ENCODE results near the gene LRIT2. TPM values are rescaled to one million over a fixed set of nuclear protein-coding genes. Genes with fewer than 3 reads are reported as not detected.

The LRIT2 gene
- total RNA-seq, 1 experiment from 2014 or later, result not detected

- Mint-ChIP-seq H3K4me1 (ENCODE audit: insufficient read depth, unreplicated experiment) (peaks cover 4% of the 10 kb centered on the region), H3K4me3 (ENCODE audit: unreplicated experiment) (no peak overlapping the region), H3K27ac (ENCODE audit: low read depth, unreplicated experiment) (no peak overlapping the region), H3K9me3 (ENCODE audit: unreplicated experiment) (no peaks in the 10 kb centered on the region), H3K27me3 (ENCODE audit: insufficient read depth, unreplicated experiment) (peaks cover 13% of the 10 kb centered on the region), H3K36me3 (ENCODE audit: insufficient read depth, unreplicated experiment) (no peaks in the 10 kb centered on the region)
- TF ChIP-seq CTCF (IDR thresholded peaks at IDR 0.05; ENCODE audit: unreplicated experiment), result no peak
- POLR2A ChIA-PET, result no interaction called here
- BruUV-seq (replicated peaks), result no TSS peak
- CTCF ChIA-PET, result interaction anchor here (0.7 kb wide), 1 partner anchor 370 kb away, joined by 3 read pairs; no protein-coding TSS in a partner anchor
- intact Hi-C loops (cut with micrococcal nuclease), result no loop called here
- no peak for DNase-seq (ENCODE audit: unreplicated experiment)
These were observed 9.8 kb upstream of the LRIT2 start for GRCh38 chr10:84235096-84235495.

- H3K27me3 Mint-ChIP-seq (ENCODE audit: insufficient read depth, unreplicated experiment), result peaks cover 7% of the 10 kb centered on the region
These were observed 9.1 kb upstream of the LRIT2 start for GRCh38 chr10:84234479-84234878.

GRCh38 chr10:84233940-84234339 is 8.6 kb upstream of the LRIT2 start:
- Mint-ChIP-seq H3K36me3 (ENCODE audit: insufficient read depth, unreplicated experiment) (no peaks in the 10 kb centered on the region), H3K9me3 (ENCODE audit: unreplicated experiment) (no peaks in the 10 kb centered on the region), H3K27me3 (ENCODE audit: insufficient read depth, unreplicated experiment) (peaks cover 4% of the 10 kb centered on the region), H3K4me1 (ENCODE audit: insufficient read depth, unreplicated experiment) (peaks cover 4% of the 10 kb centered on the region), H3K4me3 (ENCODE audit: unreplicated experiment) (no peak overlapping the region), H3K27ac (ENCODE audit: low read depth, unreplicated experiment) (no peak overlapping the region)
- no peak for DNase-seq (ENCODE audit: unreplicated experiment)
- ChIA-PET CTCF (interaction anchor here (1.3 kb wide), 2 partner anchors 8 to 23 kb away, joined by 3 to 7 read pairs; no protein-coding TSS in a partner anchor), POLR2A (no interaction called here)
- intact Hi-C loops (cut with micrococcal nuclease), result no loop called here
- no peak for TF ChIP-seq CTCF (IDR thresholded peaks at IDR 0.05; ENCODE audit: unreplicated experiment)
- BruUV-seq (replicated peaks), result no TSS peak

More at GRCh38 chr10:84234479-84234878, 9.1 kb upstream of the LRIT2 start:
- Mint-ChIP-seq H3K4me1 (ENCODE audit: insufficient read depth, unreplicated experiment) (peaks cover 4% of the 10 kb centered on the region), H3K9me3 (ENCODE audit: unreplicated experiment) (no peaks in the 10 kb centered on the region), H3K4me3 (ENCODE audit: unreplicated experiment) (no peak overlapping the region), H3K36me3 (ENCODE audit: insufficient read depth, unreplicated experiment) (no peaks in the 10 kb centered on the region), H3K27ac (ENCODE audit: low read depth, unreplicated experiment) (no peak overlapping the region)
- intact Hi-C loops (cut with micrococcal nuclease), result no loop called here
- ChIA-PET CTCF (no interaction called here), POLR2A (no interaction called here)
- no TSS peak for BruUV-seq (replicated peaks)
- no peak for DNase-seq (ENCODE audit: unreplicated experiment)
- no peak for TF ChIP-seq CTCF (IDR thresholded peaks at IDR 0.05; ENCODE audit: unreplicated experiment)

- Mint-ChIP-seq H3K4me3 (ENCODE audit: unreplicated experiment) (no peak overlapping the region), H3K27me3 (ENCODE audit: insufficient read depth, unreplicated experiment) (peaks cover 16% of the 10 kb centered on the region), H3K36me3 (ENCODE audit: insufficient read depth, unreplicated experiment) (no peaks in the 10 kb centered on the region), H3K9me3 (ENCODE audit: unreplicated experiment) (no peaks in the 10 kb centered on the region), H3K27ac (ENCODE audit: low read depth, unreplicated experiment) (no peak overlapping the region), H3K4me1 (ENCODE audit: insufficient read depth, unreplicated experiment) (peaks cover 4% of the 10 kb centered on the region)
- TF ChIP-seq CTCF (IDR thresholded peaks at IDR 0.05; ENCODE audit: unreplicated experiment), result no peak
- no peak for DNase-seq (ENCODE audit: unreplicated experiment)
- intact Hi-C loops (cut with micrococcal nuclease), result no loop called here
- CTCF ChIA-PET, result interaction anchor here (0.8 to 1.0 kb wide), 2 partner anchors 84 to 1386 kb away, joined by 3 to 4 read pairs; no protein-coding TSS in a partner anchor
- BruUV-seq (replicated peaks), result no TSS peak
- POLR2A ChIA-PET, result no interaction called here
These were observed 7.0 kb upstream of the LRIT2 start for GRCh38 chr10:84232376-84232775.

All from MCF 10A (cell line).